Skeletal muscle satellite cell (primary cell): ENCODE measurements around the gene ARHGEF10L.

ENCODE experiments used
- H3K27me3 ChIP-seq: 2 replicates; pipeline ENCODE4 v1.7.0; 2013; ENCODE audit warnings: low read length; ENCODE audit not compliant: control insufficient read depth, insufficient read depth
- H3K36me3 ChIP-seq: 2 replicates; pipeline ENCODE4 v1.7.0; 2013; ENCODE audit warnings: mild to moderate bottlenecking, control low read depth, low read length; ENCODE audit not compliant: insufficient read depth
- H3K4me1 ChIP-seq: 2 replicates; pipeline ENCODE4 v1.7.0; 2013; ENCODE audit warnings: low read length; ENCODE audit not compliant: control insufficient read depth, insufficient read depth
- H3K4me2 ChIP-seq: 2 replicates; pipeline ENCODE4 v1.7.0; 2013; ENCODE audit warnings: mild to moderate bottlenecking, low read length
- H3K4me3 ChIP-seq: 2 replicates; pipeline ENCODE4 v1.7.0; 2013; ENCODE audit warnings: low read length
- H3K9ac ChIP-seq: 2 replicates; pipeline ENCODE4 v1.7.0; 2013; ENCODE audit warnings: mild to moderate bottlenecking, low read depth, low read length, moderate library complexity
- H3K9me3 ChIP-seq: replicated peaks from 2 replicates; pipeline ENCODE4 v1.7.0; 2013; ENCODE audit warnings: mild to moderate bottlenecking, control low read depth, low read length

The ARHGEF10L gene

GRCh38 chr1:17524645-17525044, 14.9 kb upstream of the ARHGEF10L start:
- Histone ChIP-seq H3K4me3 (no peak overlapping the region), H3K4me1 (peaks cover 5% of the 10 kb centered on the region), H3K4me2 (no peak overlapping the region), H3K36me3 (no peaks in the 10 kb centered on the region), H3K9ac (no peak overlapping the region), H3K9me3 (no peaks in the 10 kb centered on the region), H3K27me3 (peaks cover 50% of the 10 kb centered on the region)

- H3K9ac ChIP-seq: no peak overlapping the region
- H3K4me2 ChIP-seq: no peak overlapping the region
- H3K27me3 ChIP-seq: peaks cover 44% of the 10 kb centered on the region
- no peaks in the 10 kb centered on the region for H3K36me3 ChIP-seq
- H3K9me3 ChIP-seq: no peaks in the 10 kb centered on the region
- no peak overlapping the region for H3K4me3 ChIP-seq
- peaks cover 5% of the 10 kb centered on the region for H3K4me1 ChIP-seq
Observed at GRCh38 chr1:17525996-17526686, 13.4 kb upstream of the ARHGEF10L start.

GRCh38 chr1:17527036-17527914, 12.2 kb upstream of the ARHGEF10L start:
- peaks cover 12% of the 10 kb centered on the region for H3K4me1 ChIP-seq
- no peak overlapping the region for H3K9ac ChIP-seq
- H3K36me3 ChIP-seq: no peaks in the 10 kb centered on the region
- no peak overlapping the region for H3K4me2 ChIP-seq
- H3K4me3 ChIP-seq: no peak overlapping the region
- H3K27me3 ChIP-seq: peaks cover 35% of the 10 kb centered on the region
- H3K9me3 ChIP-seq: no peaks in the 10 kb centered on the region

GRCh38 chr1:17529381-17529780, 10.1 kb upstream of the ARHGEF10L start:
- H3K27me3 ChIP-seq: peaks cover 28% of the 10 kb centered on the region
- H3K4me3 ChIP-seq: no peak overlapping the region
- peaks cover 13% of the 10 kb centered on the region for H3K4me1 ChIP-seq
- no peak overlapping the region for H3K9ac ChIP-seq
- H3K4me2 ChIP-seq: no peak overlapping the region
- no peaks in the 10 kb centered on the region for H3K9me3 ChIP-seq
- H3K36me3 ChIP-seq: no peaks in the 10 kb centered on the region

- H3K4me2 ChIP-seq: no peak overlapping the region
- H3K9me3 ChIP-seq: no peaks in the 10 kb centered on the region
- H3K9ac ChIP-seq: no peak overlapping the region
- no peak overlapping the region for H3K4me3 ChIP-seq
- no peaks in the 10 kb centered on the region for H3K36me3 ChIP-seq
- peaks cover 13% of the 10 kb centered on the region for H3K4me1 ChIP-seq
- peaks cover 19% of the 10 kb centered on the region for H3K27me3 ChIP-seq
Observed at GRCh38 chr1:17531343-17531681, 8.2 kb upstream of the ARHGEF10L start.

GRCh38 chr1:17531682-17532487, 7.6 kb upstream of the ARHGEF10L start:
- peaks cover 13% of the 10 kb centered on the region for H3K27me3 ChIP-seq
- peak overlapping the region; percentile 7 for H3K9ac ChIP-seq
- H3K4me2 ChIP-seq: no peak overlapping the region
- H3K9me3 ChIP-seq: no peaks in the 10 kb centered on the region
- H3K4me1 ChIP-seq: peaks cover 13% of the 10 kb centered on the region
- H3K36me3 ChIP-seq: no peaks in the 10 kb centered on the region
- no peak overlapping the region for H3K4me3 ChIP-seq

GRCh38 chr1:17533201-17533600, 6.3 kb upstream of the ARHGEF10L start:
- Histone ChIP-seq H3K9ac (no peak overlapping the region), H3K4me3 (no peak overlapping the region), H3K36me3 (no peaks in the 10 kb centered on the region), H3K4me1 (peaks cover 8% of the 10 kb centered on the region), H3K9me3 (no peaks in the 10 kb centered on the region), H3K4me2 (no peak overlapping the region), H3K27me3 (peaks cover 6% of the 10 kb centered on the region)

- H3K9me3 ChIP-seq: no peaks in the 10 kb centered on the region
- H3K4me2 ChIP-seq: no peak overlapping the region
- H3K27me3 ChIP-seq: no peaks in the 10 kb centered on the region
- no peak overlapping the region for H3K9ac ChIP-seq
- H3K4me3 ChIP-seq: no peak overlapping the region
- peaks cover 16% of the 10 kb centered on the region for H3K4me1 ChIP-seq
- no peaks in the 10 kb centered on the region for H3K36me3 ChIP-seq
Observed at GRCh38 chr1:17535300-17535936, 4.1 kb upstream of the ARHGEF10L start.

GRCh38 chr1:17538010-17538409, 1.5 kb upstream of the ARHGEF10L start:
- Histone ChIP-seq H3K4me2 (no peak overlapping the region), H3K27me3 (no peaks in the 10 kb centered on the region), H3K9me3 (no peaks in the 10 kb centered on the region), H3K36me3 (no peaks in the 10 kb centered on the region), H3K4me3 (no peak overlapping the region), H3K9ac (no peak overlapping the region), H3K4me1 (peaks cover 21% of the 10 kb centered on the region)

- no peaks in the 10 kb centered on the region for H3K36me3 ChIP-seq
- no peak overlapping the region for H3K9ac ChIP-seq
- H3K27me3 ChIP-seq: no peaks in the 10 kb centered on the region
- peak overlapping the region; percentile 83 for H3K4me2 ChIP-seq
- H3K4me3 ChIP-seq: peak overlapping the region; percentile 66
- no peaks in the 10 kb centered on the region for H3K9me3 ChIP-seq
- peaks cover 21% of the 10 kb centered on the region for H3K4me1 ChIP-seq
Observed at GRCh38 chr1:17538428-17539117, 925 bp upstream of the ARHGEF10L start.
